Nucleus accumbens (tissue), 56 donors: ENCODE data around the gene FAM222B.
"Not testable (repeated sequence)": the region's sequence is repeated elsewhere in the genome, so short reads cannot be mapped to it uniquely, and the experiment has no call there.

ENCODE experiments used
- DNase-seq, 56 donors: peaks; one replicate each; lab custom pipeline; 2025; lab: John Stamatoyannopoulos, UW

Gene FAM222B

DNA sequence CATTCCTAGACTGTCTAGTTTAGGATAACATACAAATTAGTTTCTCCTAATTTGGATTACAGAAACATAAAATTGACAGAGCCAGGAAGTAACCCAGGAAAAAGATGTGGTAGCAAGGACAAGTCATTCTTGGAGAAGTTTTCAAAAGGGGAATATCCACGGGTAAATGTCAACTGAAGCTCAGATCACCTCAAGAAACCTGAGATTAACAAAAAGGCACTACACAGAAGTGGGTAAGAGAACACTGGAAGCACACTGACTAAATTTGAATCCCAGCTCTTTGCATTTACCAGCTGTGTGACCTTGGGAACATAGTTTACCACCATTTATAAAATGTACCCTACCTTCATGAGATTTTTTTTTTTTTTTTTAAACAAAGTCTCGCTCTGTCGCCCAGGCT, 59.4 kb downstream of the FAM222B start:
- no peak for DNase-seq

- not testable (repeated sequence) for DNase-seq
Measured at GRCh38 chr17:28779601-28780000, 63.0 kb downstream of the FAM222B start.

DNA sequence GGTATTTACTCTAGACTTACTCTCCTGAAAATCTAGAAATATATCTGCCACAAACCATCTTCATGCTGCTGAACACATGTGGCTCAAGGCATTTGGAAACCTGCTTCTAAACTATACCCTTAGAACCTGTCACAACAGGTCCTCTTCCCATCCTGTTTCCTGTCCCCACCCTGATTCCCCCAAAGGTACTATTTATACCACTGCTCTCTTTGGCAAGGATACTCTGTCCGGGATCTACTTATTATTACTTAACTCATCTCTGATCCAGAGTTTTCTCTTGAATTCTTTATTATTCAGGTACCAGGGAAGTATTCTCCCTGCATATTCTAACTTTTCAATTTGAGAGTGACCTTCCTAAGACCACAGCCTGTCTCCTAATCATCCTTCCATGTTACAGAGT, 65.4 kb downstream of the FAM222B start:
- DNase-seq, result no peak

GRCh38 chr17:28774206-28774605, 68.4 kb downstream of the FAM222B start:
- no peak for DNase-seq

- no peak for DNase-seq
Measured at GRCh38 chr17:28773736-28774135, 68.9 kb downstream of the FAM222B start.

- peak in 3 of 56 donors; percentile 6 to 21 (median 14) for DNase-seq
Measured at GRCh38 chr17:28765038-28765437, 77.6 kb downstream of the FAM222B start.

GRCh38 chr17:28763804-28764266, 78.8 kb downstream of the FAM222B start:
- DNase-seq, result peak in 39 of 56 donors; percentile 15 to 88 (median 36)

DNA sequence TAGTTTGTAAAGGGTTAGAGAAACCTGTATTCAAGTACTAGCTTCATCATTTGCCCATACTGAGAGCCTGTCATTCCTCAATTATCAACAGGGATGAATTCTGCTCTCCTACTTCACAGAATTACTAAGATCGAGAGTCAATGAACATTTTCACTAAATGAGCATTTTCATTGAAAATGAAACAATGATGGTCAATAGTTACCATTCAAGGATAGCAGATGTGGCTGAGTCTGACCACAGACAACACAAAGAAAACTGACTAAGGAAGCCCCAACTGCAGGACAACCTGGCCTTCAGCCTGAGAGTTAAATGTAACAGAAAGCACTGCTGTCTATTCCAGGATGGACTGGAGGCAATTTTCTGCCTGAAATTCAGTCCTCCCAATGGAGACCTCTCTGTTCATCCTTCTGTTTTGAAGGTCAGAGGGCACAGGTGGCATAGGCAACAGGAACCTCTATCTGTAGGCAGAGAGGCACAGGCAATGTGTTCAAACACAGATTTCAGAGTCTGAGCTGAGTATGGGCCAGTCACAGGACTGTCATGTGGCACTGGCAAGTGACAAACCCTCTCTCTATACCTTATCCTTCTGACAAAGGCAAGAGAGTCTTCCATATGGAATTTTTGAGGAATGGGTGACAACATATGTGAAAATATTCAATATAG, 79.3 kb downstream of the FAM222B start:
- DNase-seq, result peak in 1 of 56 donors; percentile 65

DNA sequence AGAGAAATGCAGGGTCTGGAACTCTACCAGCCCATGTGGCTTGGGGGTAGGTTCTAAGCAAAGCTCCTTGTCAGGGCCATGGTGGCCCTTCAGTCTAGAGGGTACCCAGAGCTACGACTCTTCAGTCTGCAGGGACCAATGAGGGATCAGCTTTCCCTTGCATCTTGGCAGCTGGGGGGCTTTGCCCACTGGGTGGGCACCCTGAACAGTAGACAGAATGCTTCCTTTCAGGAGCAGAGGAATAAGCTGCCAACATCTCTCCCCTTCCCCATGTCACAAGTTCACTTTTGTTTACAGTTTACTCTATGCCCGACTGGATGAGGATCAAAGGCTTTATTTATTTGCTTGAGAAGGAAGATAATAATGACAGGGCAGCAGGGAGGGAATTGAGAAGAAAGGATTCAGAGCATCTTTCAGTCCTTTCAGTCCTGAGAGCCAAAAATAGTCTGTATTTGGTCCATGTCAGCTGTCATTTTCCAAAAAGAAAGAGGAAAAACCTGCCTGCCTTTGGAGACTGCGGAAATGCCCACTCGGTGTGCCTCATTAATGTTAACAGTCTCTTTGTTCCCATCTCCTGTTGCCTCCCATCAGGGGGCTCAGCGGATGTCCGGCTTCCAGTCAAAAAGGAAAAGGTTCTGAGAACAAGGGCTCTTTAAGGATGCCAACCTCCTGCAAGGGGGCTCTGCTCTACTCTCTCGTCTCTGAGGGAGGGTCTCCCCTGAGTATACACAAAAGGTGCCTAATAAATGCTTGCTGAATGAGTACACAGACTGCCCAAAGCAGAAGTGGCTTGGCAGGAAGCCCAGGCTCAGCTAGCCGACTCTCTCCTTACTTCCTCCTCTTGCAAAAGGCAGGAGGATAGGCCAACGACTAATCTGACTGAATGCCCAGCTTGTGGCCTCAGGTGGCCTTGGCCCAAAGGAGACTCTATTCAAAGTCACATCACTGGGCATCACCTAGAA, 81.7 kb downstream of the FAM222B start:
- peak in 27 of 56 donors; percentile 7 to 68 (median 34) for DNase-seq

DNA sequence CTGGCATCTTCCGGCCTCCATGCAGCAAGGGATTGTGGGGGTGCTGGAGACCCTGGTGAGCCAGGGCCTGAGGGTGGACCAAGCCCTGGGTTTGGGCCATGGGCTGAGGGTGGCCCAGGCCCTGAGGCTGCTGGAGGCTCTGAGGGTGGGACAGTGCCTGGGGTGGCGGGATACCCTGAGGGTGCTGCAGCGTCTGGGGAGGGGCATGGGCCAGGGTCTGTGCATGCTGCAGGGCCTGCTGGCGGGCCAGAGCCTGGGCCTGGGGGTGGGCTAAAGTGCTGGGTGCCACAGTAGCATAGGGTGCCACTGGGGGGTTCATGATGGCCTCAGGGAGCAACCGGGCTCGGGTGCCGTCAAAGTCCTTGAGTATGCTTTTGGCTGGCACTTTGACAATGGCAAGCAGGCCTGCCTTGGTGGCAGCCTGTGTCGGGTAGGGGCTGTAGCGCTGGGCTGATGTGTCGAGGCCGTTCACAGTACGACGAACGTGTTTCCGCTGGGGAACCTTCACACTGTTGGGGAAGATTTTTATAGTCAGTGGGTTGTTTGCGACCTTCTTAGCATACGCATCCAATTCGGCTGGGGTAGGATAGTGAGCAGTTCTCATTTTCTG, 83.2 kb downstream of the FAM222B start:
- DNase-seq, result no peak

- no peak for DNase-seq
Measured at GRCh38 chr17:28758411-28759121, 84.0 kb downstream of the FAM222B start.

GRCh38 chr17:28756049-28756804, 86.4 kb downstream of the FAM222B start:
- DNase-seq, result no peak

DNA sequence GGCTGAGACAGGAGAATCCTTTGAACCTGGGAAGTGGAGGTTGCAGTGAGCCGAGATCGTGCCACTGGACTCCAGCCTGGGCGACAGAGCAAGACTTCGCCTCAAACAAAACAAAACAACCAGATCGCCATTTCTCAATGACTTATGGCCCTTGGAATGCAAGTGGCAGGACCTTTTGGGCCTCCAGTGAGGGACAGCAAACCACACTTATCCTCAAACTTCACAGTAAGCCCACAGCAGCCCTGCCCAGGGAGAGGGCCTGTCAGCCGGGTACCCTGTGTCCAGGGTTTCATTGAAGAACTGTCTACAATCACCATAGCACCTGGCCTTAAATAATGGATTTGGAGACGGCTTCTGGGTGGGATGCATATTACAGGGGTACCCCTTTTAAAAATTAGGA, 87.1 kb downstream of the FAM222B start:
- DNase-seq, result no peak

DNA sequence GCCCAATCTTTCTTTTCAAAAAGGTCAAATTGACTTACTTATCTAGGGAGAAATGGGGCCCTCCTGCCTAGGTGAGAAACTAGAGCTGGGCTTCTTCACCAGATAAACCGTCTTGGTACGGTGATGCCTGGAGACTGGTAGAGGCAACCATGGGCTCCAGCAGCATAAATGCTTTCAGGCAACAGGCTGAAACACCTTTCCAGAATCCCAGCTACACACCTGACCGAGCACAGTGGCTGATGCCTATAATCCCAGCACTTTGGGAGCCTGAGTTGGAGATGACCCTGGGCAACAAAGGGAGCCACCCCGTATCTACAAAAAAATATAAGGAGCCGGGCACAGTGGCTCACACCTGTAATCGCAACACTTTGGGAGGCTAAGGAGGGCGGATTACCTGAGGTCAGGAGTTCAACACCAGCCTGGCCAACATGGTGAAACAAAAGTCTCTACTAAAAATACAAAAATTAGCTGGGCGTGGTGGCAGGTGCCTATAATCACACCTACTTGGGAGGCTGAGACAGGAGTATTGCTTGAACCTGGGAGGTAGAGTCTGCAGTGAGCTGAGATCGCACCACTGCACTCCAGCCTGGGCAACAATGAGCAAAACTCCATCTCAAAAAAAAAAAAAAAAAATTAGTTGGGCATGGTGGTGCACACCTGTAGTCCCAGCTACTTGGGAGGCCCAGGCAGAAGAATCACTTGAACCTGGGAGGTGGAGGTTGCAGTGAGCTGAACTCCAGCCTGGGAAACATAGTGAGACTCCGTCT, 90.8 kb downstream of the FAM222B start:
- DNase-seq, result no peak

DNA sequence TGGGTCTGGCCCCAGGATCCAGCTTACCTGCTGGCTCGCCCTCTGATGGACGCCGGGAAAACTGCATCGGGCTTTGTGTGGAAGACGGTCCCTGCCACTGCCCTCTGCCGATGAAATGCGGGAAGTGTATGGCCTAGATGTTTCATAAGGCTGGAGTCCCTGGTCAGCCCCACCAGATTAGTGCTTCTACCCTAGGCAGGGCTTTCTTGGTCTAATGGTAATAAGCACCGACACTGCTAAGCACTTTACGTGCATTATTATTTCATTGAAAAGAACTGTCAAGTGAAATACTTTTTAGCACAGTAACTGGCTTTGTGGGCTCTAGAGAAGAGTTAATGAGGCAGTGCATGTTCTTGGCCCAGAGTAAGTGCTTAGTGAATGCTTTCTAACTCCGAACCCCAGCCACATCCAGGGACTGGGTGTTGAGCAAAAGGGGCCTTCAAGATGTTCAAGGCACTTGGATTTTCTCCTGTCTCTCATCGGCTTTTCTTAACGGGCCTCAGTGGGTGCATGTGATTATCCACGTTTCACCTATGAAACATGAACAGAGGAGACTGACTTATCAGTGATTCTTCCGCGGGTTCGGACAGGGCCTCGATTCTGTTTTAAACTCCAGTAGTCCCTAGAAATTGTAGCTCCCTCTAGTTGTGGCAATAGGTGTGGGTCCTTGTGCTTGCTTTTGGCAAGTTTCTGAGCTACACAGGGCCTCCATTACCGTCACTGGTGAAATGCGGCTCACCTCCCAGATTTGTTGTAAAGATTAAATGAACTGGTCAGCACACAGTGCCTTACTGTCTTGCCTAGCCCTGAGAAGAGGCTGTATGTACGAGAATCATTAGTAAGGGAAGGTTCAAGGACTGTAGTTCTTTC, 92.2 kb downstream of the FAM222B start:
- DNase-seq, result peak; percentile 30 to 97 (median 83)

DNA sequence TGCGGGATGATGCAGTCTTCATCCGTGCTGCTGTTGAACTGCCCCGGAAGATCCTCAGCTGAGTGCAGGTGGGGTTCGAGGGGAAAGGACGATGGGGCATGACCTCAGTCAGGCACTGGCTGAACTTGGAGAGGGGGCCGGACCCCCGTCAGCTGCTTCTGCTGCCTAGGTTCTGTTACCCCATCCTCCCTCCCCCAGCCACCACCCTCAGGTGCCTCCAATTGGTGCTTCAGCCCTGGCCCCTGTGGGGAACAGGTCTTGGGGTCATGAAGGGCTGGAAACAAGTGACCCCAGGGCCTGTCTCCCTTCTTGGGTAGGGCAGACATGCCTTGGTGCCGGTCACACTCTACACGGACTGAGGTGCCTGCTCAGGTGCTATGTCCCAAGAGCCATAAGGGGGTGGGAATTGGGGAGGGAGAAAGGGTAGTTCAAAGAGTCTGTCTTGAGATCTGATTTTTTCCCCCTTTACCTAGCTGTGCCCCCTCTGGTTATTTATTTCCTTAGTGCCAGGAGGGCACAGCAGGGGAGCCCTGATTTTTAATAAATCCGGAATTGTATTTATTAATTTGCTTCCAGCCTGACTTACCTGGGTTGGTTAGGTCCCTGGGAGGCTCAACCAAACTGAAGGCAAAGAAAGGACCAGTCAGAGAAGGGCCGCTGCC, 92.9 kb downstream of the FAM222B start:
- DNase-seq, result no peak

- DNase-seq, result peak in 2 of 56 donors; percentile 17 to 18
Measured at GRCh38 chr17:28748852-28749515, 93.6 kb downstream of the FAM222B start.
